Stimulated activated CD4-positive, alpha-beta T cell treated with anti-CD3 and anti-CD28 coated beads, Interleukin-2, amount 100 ng/mL, for 24 hours (primary cell): Measurements from ENCODE around the gene MOCOS.

Experiments
- DNase-seq, 2 donors: peaks; one replicate each; pipeline ENCODE4 v3.0.0-alpha.2; 2020

The MOCOS gene

GRCh38 chr18:36181441-36181840 lies 5.9 kb upstream of the MOCOS start:
- no peak for DNase-seq

GRCh38 chr18:36181898-36182506 lies 5.3 kb upstream of the MOCOS start:
- DNase-seq: no peak

DNA sequence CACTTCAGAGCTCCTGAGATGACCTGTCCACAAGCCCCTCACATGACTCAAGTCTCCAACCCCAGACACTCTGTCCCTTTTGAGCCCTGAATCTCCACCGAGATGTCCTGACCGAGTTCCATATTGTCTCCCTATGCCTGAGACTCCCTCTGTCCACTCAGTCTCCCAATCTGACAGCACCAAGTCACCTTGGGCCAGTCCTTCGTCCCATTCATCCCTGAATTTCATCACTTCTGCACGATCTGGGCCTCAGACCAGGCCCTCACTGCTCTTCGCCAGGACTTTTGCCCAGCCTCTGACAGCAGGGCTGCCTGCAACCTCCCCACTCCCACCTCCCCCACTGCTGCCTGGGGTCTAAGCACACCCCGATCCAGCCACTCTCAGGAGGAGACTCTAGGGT lies 4.3 kb upstream of the MOCOS start:
- no peak for DNase-seq

DNA sequence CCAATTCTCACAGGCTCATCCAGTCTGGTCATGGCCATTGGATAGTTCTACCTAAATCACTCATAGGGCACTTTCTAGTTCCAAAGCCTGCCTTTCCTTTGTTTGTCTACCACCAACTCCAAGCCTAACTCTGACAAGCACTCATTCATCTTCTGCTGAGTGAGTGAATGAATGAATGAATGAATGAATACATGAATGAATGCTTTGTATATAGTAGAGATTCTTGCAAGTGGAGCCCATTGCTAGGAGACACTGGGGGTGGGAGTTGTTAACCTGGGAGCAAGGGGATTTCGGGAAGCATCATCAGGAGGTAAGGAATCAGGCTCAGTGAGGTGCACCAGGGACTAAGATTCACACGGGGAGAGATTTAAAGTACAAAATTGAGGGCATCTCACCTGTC lies 3.3 kb upstream of the MOCOS start:
- no peak for DNase-seq

DNA sequence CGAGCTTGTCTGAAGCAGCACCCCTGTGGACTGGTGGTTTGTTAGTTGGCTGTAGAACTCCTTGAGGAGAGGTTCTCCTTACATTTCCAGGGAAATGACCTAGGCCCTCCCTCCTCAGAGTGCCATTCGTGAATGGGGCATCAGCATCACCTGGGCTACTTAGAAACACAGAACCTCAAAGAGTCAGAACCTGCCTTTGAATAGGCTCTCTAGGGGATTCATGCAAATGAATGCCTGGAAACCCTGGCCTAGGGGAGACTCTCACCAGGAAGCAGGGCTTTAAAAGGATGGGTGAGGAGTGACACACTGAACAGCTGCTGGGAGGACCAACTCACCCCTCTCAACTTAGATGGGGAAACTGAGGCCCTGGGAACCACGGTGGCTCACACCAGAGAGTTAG lies 2.1 kb upstream of the MOCOS start:
- DNase-seq: no peak

- no peak for DNase-seq
Observed at GRCh38 chr18:36185901-36186460, 1.3 kb upstream of the MOCOS start.

DNA sequence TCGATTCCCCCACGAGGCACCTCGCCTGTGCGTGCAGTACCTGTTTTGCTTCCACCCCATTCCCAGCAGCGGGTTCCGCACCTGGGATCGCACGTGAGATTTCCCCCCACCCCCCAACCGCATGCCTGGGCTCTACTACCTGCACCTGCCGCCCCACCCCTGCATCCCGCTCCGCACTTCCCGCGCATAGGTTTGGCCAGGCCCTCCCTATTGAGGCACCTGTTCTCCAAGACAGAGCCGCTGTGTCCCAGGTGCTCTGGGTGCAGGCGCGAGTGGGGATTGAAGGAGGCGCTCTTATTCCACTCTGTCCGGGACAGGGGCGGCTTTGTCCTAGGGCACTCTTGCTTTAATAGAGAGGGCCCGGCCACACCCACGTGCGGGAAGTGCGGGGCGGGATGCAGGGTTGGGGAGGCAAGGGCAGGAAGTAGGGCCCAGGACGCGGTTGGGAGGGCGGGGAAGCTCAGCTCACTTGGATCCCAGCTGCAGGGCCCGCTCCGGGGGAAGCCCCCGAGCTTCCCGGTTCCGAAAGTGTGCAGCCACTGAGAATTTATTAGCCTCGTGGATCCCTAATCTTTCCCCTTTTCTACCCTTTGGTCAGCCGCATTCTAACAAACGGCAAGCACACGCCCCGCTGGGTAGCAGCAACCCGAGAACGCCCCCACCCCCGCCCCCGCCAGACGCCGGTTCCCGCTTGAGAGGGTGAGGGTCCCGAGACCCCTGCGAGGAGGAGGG lies 670 bp upstream of the MOCOS start:
- DNase-seq: peak in 1 of 2 donors; percentile 35

DNA sequence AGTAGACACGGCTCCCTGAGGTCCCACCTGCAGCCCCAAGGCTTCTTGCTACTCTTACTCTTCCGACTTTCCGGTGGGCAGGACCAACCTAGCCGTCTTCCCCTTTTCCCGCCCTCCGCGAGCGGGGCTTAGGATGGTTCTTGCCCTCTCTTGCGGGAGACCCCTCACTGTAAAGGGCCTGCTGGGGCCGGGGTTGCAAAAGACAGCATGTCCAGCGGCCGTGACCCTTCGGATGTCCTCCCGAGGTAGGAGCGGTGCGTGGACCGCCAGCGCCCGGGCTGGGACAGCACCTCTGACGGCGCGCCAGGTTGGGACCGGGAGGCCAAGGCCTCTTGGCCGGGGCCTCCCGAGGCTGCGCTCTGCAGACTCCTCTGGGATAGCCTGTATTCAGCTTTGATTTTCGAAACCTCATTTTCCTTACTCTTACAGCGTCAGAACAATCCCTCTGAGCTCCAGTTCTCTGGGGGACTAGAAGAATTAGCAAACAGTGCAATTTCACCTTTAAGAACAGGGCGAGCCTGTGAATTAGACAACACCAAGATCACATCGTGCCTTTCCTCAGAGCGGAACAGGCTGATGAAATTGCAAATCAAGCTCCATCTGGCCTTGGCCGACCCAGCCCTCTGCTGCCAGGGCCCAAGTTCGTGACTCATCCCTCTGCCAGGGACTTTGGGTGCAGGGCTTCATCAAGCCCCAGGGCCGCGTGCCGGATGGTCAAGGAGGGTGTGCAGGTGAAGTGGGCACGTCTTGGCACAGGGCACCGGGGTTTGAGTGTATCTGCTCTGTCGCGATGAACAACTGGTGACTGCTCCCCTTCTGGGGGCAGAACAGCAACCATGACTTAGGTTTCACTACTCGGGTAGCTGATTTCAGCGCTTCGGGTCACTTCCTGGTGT lies 777 bp downstream of the MOCOS start:
- DNase-seq: no peak

GRCh38 chr18:36188916-36189315 lies 1.6 kb downstream of the MOCOS start:
- no peak for DNase-seq

GRCh38 chr18:36189486-36189885 lies 2.2 kb downstream of the MOCOS start:
- DNase-seq: no peak

GRCh38 chr18:36191286-36191685 lies 4.0 kb downstream of the MOCOS start:
- no peak for DNase-seq

DNA sequence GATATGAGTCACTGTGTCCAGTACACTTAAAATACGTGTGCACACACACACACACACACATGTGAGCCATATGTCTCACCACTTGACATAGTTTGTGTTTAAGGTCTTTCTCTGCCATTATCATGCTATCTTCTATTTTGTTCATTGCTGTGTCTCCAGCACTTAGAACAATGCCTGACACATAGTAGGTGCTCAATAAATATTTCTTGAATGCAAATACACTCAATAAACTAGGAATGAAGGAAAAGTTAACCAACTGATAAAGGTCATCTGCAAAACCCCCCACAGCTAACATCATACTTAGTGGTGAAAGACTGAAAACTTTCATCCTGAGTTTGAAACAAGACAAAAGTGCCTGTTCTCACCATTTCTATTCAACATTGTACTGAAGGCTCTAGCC lies 4.4 kb downstream of the MOCOS start:
- DNase-seq: no peak

GRCh38 chr18:36194600-36195315 lies 7.5 kb downstream of the MOCOS start:
- no peak for DNase-seq

GRCh38 chr18:36195427-36196122 lies 8.3 kb downstream of the MOCOS start:
- no peak for DNase-seq

- no peak for DNase-seq
Observed at GRCh38 chr18:36196238-36196995, 9.1 kb downstream of the MOCOS start.

- no peak for DNase-seq
Observed at GRCh38 chr18:36197511-36198166, 10.3 kb downstream of the MOCOS start.

- DNase-seq: no peak
Observed at GRCh38 chr18:36199691-36200295, 12.5 kb downstream of the MOCOS start.

DNA sequence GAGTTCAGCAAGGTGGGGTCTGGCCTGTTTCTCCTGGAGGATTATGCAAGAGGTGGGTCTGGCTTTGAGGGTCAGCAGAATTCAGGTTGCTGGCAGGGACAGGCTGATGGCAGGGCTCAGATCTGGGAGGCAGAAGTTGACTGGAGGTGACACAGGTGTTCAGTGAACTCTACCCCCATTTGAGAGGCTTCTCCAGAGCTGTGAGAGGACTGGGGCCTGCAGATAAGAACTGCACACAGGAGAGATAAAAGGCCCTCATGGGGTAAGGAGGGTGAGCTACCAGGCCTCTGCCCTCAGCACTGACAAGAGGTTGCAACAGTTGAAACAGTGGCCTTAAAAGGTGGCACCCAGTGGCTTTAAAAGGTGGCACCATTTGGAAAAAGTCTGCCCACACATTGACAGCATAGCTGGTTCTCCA lies 13.1 kb downstream of the MOCOS start:
- DNase-seq: no peak

DNA sequence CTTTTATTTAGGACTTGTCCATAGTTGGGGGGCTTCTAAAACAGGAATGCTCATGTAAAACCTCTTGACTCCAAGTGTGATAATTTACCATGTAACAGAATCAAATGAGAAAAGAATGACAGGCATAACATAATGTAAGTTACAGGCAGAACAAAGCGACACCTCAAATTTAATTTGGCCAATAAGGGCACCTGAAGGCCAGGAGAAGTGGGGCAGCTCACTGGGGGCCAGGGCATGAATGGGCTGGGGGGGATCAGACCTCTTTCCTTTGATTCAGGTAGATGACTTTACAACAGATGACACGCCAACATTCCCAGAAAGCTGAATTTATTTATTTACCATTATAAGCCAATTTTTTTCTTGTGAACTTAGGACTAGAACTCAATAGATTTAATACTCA lies 14.5 kb downstream of the MOCOS start:
- no peak for DNase-seq

DNA sequence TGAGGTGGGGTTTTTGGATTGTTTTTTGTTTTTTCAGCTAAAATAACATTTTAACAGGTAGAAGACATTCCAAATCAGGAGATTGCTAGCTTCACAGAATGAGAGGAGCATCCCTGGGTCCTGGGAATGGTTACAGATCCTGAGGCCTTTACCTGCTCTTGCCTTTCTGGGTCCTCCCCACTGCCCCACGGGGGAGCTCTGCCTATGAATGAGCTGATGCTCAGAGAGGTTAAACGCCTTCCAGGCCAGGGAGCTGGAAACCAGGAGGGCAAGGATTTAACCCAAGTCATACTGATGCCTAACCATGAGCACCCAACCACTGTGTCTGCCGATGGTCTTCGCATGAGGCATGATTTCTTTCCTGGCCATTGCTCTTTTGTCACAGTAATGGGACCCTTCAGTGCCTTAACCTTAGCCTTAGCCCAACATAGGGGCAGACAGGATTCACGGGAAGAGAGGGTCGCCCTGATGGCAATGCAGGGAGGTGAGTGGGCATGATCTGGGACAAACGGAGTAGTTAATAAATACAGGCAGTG lies 16.1 kb downstream of the MOCOS start:
- DNase-seq: no peak
